Activated T-cell treated with anti-CD3 and anti-CD28 coated beads for 48 hours (primary cell): Measurements from ENCODE around the gene ARL15.
"Not testable (repeated sequence)": the region's sequence is repeated elsewhere in the genome, so short reads cannot be mapped to it uniquely, and the experiment has no call there.

Experiments used
- DNase-seq: peaks from one replicate; pipeline ENCODE4 v3.0.0-alpha.2; 2020; ENCODE audit warnings: low read depth

ARL15 gene

DNA sequence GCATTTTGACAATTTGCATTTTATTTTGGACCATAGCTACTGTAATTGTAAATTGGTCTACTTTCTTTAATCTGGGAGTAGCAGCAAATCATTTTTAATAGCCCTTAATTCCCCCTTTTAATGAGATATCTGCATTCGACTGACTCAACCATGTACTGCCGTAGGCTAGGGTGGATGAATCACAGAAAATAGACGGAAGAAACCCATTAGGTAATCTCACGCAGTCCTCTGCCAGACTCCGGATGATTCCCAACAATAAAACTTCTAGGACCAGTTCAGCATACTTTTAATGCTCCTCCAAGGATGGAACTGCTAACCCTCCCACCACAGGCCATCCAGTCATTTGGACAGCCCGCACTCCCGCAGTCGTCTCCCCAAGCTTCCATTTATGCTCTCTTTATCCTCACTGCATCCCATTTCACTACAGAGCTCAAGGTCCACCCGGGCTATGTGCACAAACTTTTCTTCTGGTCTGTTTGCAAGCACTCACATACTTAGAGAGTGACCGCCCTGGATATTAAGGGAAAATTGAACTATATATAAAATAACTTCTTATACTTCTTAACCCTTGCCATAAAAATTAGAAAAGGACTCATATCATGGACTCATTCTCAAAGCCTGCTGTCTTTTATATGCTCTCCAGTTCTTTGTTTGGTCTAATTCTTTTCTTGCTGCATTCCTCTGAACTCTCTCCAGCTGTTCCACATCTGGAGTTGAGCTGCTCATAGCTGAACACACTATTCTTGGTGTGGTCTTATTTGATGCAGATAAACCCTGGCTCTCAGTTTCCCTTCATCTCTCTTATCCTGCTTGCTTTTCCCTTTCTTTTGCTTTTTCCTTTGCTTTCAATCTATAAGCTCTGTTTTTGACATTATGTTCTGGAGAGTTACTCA is 326.6 kb downstream of the ARL15 start:
- DNase-seq: no peak

DNA sequence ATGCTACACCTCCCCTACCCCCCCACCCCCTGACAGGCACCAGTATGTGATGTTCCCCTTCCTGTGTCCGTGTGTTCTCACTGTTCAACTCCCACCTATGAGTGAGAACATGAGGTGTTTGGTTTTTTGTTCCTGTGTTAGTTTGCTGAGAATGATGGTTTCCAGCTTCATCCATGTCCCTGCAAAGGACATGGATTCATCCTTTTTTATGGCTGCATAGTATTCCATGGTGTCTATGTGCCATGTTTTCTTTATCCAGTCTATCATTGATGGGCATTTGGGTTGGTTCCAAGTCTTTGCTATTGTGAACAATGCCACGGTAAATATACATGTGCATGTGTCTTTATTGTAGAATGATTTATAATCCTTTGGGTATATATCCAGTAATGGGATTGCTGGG is 328.1 kb downstream of the ARL15 start:
- not testable (repeated sequence) for DNase-seq

DNA sequence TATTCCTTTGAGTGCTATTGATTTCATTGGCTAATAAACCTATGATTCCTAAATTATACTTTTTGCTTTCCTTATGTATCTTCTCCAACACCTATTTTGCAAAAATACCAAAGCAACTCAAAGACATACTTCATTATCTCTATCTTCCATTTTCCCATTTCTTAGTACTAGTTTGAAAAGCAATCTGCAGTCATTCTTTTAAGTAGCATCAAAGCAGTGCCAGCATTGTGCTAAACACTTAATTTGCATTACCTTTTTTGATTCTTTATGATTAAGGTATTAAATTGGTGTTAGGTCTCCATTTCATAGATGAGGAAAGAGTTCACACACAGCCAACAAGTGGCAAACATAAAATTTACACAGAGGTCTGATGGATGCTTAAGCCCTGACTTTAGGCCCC is 330.3 kb downstream of the ARL15 start:
- no peak for DNase-seq

DNA sequence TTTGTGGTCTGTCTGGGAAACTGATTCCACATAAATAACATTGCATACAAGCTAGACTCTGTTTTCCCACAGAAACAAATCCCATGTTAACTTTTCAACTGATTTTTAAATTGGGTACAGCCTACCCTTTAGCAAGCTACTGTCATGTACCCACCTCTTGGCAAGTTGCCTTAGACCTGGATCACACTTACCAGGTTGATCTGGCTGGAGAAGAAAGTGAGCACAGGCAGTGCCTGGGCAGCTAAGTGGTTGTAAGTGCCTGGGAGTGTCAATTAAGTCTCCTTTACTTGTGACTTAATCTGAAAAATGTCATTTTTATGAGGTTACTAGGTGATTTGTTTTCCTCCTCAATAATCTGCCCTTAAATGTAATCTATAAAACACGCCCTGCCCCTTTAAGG is 336.4 kb downstream of the ARL15 start:
- no peak for DNase-seq

DNA sequence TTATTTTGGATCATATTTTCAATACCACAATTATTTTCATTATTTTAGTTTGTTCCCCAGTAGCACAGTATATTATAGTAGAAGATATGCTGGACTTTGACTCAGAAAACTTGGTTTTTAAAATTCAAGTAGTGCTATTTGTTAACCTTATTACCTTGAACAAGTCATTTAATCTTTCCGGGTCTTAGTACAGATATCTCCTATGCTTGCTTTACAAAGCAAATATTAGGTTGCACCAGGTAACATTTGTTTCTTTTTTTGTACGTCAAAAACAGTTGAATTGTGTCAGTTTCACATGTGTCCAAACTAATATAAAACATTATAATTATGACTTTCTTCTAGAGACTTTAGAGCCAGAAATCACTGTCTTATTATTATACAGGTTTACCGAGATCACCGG is 338.1 kb downstream of the ARL15 start:
- DNase-seq: no peak

DNA sequence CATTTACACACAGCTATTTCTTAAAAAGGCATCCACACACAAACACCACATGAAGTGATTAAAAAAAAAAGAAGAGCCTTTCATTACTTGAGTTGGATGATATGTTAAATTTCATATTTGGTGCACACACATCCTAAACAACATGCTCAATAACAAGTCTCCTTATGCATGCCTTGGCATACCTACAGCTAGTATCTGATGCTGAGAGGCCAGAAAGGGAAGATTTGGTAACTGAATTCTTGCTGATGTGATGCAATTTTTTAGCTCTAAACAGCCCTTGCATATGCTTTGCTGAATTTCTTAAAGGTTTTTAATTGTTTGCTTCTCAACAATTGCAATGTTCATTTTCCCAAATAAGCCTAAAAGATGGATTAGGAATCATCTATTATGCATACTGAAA is 338.8 kb downstream of the ARL15 start:
- DNase-seq: no peak

DNA sequence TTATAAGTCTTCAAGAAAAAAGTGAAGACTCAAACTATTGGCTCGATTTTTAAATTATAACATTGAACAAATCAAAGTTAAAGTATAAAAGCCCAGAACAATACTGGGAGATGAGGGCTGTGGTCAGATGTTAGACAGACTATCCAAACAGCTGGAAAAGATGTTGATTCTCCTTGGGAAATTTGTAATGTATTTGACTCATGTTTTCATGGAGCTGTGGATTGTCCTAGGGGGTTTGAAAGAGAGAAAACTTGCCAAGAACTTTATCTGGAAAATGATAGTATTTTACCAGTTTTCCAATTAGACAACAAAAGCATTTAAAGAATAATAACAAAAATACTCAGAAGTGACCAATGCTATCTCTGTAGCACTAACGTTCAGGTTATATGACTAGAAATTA is 339.2 kb downstream of the ARL15 start:
- DNase-seq: no peak

DNA sequence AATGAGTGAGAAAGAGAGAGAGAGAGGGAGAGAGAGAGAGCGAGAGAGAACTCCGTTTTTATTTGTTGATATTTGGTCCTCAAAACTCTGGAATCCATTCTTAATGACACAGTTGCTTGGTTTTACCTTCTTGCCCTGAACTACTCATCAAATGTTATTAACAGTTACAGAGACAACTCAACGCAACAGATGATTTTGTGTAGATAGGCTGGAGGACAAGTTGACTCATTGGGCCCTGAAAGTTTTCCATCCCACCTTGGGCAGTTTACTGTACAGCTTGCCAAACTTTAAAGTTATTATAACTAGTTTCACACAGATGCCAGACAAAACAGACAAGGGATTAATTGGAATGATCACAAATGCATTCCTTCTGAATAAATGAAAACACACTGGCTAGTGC is 339.9 kb downstream of the ARL15 start:
- no peak for DNase-seq

DNA sequence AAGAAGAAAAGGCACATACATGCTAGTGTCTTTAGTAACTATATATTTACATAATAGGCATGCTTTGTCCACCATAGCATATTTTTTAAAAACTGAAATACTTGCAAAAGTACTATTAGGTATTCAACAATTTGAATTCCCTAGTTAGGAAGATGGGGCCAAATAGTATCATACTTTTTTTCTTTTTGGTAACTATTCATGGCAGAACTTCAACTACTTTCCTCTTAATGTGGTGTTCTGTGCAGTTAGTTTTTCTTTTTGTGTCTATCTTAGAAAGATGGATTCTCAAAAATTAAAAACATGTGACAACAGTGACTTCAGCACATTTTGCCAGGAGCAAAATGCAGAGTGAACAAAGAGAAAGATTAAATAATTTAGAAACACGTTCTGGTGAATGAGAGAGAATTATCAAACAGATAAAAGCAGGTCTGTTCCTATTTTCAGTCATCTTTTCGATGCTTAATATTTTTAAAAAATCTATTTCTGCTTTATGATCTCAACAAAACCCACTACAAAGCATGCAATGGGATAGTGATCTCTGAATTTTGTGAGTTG is 341.1 kb downstream of the ARL15 start:
- DNase-seq: no peak

DNA sequence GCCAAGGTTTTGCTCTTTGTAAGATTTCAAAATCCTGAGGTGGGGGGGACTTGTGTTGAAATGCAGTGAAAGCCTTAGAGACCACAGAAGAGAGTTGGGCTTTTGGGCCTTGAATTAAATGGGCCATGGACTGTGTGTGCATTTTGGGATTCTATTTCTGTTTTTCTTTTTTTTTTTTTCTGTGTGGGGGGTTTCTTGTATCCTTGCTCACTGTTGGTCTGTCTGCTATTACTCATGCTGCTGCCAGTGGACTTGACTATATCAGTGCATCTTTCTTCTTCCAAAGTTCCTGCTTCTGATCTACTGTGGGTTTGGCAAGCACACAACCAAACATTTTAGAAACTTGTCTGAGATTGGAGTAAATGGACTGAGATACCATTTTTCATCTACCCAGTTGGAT is 344.9 kb downstream of the ARL15 start:
- no peak for DNase-seq

DNA sequence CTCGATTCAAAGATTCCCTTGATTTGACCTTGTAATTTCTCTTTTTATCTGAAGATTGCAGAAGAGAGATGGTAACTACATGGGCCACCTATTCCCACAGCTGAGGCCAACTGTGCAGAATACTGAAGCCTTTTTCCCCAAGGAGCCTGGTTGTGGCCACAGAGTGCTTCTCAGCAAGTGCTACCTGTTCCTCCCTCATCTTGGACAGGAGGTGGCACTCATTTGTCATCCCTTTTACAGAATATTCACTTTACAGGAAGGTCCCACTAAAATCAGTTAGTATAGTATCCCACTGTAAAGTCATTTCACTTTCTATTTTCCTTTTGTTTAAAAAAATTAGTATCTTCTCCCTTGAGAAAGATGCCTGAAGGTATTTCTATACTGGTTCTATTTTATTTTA is 346.4 kb downstream of the ARL15 start:
- DNase-seq: no peak

DNA sequence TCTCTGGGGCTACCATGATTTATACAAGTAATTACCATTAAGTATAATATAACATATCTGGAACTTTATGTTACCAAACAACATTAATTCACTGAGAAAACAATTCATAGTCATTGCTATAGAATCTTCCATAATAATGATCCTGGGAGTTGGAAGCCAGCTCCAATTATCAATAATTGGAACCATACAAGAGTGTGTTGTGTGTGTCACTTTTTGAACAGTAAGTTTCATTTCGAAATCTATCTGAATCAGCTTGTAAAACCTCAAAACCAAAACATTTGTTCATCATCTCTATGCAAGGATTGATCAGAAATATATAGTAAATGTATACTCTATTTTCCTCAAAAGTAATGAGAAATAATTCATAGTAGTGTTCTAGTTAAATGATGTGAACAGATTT is 348.1 kb downstream of the ARL15 start:
- DNase-seq: no peak

DNA sequence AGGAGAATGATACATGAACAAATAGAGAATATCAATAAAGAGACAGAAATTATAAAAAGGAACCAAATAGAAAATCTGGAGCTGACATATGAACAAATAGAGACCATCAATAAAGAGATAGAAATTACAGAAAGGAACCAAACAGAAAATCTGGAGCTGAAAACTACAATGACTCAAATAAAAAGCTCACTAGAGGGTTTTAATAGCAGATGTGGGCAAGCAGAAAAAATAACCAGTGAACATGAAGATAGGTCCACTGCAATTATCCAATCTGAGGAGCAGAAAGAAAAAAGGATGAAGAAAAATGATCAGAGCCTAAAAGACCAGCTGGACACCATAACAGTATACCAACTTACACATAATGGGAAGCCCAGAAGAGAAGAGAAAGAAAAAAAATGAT is 353.7 kb downstream of the ARL15 start:
- DNase-seq: no peak

DNA sequence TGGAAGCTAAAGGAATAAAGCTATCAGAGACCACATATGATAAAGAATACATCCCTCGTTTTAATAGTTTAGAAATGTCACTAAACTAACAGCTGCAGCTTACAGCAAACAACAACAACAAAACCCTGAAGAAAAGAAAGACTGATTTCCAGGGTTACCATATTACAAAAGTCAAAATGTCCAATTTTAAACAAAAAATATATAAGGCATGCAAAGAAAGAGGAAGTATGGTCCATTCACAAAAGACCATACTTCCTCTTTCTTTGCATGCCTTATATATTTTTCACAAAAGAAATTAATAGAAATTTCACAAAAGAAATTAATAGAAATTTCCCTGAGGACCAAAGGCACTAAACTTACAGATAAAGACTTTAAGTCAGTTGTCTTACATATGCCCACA is 354.2 kb downstream of the ARL15 start:
- DNase-seq: no peak

DNA sequence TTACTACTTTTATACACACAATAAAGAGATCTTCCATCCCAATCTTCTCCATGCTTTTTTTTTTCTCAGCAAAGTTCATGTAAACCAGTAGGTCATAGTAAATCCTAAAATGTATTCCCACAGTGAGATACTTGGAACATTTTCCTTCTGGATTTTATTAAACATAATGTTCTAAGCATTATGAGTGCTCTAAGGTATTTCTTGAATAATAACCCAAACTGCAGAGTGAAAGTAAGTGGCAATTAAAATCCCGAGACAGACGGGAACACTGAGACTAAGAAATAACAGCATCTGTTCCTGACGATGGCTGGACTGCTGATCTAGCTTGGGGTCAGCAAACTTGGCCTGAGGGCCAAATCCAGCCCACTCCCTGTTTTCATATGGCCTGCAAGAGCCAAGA is 359.8 kb downstream of the ARL15 start:
- DNase-seq: no peak

DNA sequence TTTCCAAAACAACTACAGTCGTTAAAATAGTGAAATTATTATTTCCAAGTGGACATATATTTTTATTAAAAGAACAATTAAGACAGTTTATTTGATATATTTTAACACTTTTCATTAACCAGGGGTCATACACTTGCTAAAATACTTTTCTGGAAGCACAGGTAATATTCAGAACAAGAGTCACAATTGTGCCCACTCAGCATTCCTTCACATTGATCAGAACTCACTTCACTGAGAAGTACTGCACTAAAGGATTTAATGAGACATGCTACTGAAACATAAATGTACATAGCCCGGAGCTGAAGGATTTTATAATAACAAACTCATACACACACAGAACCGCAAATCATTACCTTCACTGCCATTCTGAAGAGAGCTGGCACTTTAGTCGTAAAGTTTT is 361.8 kb downstream of the ARL15 start:
- no peak for DNase-seq

DNA sequence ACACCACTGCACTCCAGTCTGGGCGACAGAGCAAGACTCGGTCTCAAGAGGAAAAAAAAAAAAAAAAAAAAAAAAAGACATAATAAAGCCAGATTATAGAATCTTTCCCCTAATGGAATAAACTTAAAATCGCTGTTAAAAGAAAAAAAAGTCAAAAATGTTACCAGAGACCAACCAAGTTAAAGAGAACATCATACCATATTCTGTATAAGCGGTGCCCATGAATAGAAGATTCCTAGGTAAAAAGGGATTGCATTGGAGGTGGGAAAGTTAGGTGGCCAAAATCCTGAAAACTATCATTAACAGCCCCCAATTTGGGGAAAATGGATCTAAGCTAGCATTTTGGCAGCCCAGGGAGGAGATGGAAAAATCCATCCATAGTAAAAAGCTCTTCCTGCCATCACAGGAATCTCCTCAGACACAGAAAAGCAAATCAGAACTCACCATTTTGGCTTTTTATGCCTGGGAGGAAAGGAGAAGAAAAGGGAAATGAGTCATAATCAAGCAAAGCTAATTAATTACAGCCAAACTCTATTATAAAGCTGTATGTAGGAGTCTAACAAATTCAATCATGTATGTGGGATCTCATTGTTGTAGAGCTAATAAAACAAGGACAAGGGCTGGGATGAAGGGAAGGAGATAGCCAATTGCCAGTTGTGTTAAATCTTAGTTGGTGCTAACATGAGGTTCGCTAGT is 363.8 kb downstream of the ARL15 start:
- DNase-seq: no peak

DNA sequence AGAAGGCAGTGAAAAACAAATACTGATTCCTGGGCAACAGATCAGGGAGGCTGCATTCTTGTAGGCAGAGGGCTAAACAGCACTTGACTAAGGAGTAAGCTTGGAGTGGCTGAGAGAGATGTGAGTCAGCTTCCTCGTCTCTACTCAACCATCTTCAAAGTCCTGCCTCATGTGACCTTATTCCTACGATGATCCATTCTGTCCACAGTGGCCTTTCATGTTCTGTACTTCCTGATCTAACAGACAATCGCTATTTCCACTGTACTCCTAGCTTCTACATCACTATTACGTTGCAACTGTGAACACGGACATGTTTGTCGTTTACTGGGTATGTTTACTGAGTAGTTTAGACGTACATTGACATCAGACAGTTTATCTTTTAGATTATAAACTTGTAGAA is 365.4 kb downstream of the ARL15 start:
- no peak for DNase-seq

DNA sequence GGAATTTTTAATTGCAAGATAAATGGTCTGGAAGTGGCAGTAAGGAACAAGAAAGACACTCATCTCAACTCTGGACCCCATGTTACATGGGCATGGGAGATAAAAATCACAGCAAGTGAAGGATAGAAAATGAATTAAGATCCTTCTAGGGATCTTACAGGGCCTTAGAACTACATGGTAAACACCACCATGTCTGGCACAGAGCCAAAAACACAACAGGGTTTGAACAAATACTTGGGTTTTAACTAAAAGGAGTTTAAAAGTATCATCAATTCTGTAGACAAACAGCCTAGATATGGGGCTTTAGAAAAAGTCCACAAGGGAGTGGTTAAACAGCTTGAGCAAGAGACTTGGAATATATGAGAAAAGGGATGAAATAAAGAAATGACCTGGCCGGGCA is 366.4 kb downstream of the ARL15 start:
- DNase-seq: no peak

DNA sequence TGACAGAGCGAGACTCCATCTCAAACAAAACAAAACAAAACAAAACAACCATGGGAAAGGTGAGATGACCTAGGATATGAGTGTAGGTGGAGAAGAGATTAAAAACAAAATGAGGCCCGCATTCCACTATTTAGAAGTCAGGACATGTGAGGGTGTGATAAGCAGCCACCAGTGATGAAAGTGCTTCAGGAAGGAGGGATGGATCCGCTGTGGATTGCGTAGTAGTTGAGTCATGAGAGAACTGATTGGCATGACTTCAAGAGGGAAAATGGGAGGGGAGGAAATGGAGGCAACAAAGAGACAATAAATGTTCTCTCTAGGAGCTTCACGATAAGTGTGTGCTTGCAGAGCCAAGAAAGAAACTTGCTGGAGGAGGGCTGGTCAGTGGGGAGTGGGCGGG is 367.6 kb downstream of the ARL15 start:
- DNase-seq: no peak

DNA sequence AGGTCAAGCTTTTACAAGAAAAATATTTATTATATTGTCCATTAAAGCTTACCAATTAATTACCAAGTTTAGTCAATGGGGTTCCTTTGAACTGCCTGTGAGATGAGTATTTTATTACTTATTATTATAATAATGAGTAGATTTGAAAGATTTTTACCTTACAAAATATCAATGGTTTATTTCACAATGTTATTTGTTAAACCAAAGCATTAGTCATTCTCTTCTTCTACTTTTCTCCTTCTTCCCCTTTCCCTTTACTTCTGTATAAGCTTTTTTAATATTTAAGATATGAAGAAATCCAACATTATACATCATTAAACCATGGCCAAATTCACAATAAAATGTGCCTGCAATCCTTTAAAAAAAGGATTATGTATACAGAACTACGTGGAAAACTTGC is 369.5 kb downstream of the ARL15 start:
- no peak for DNase-seq

DNA sequence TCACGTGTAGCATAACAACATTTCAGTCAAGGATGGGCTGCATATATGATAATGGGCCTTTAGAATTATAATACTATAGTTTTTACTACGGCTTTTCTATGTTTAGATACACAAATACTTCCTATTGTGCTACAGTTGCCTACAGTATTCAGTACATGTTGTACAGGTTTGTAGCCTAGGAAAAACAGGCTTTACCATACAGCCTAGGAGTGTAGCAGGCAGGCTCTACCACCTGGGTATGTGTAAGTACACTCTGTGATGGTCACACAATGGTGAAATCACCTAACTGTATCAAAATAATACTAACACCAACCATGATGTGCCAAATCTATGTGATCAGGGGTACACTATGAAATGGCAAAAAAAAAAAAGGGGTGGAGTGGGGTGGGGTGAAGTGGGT is 372.9 kb downstream of the ARL15 start:
- no peak for DNase-seq
